Uterus (tissue), 4 donors: Measurements from ENCODE around the gene PTCH1. TPM values are rescaled to one million over a fixed set of nuclear protein-coding genes. Genes with fewer than 3 reads are reported as not detected.

Experiments
- DNase-seq, 2 donors: peaks; one replicate each; pipeline ENCODE4 v3.0.0-alpha.2; 2019 to 2020
- H3K27ac ChIP-seq, 2 donors: fragments of 200-600 bp; sonication (generic); 1 replicate in 1 of 2; 2 replicates in 1 of 2; pipeline ENCODE4 v1.5.1; 2016 to 2018
- H3K27me3 ChIP-seq, 2 donors: fragments of 200-600 bp; sonication (generic); one replicate each; pipeline ENCODE4 v1.5.1; 2018 to 2019; ENCODE audit warnings: control low read depth in 1 of 2
- H3K36me3 ChIP-seq, 2 donors: fragments of 200-600 bp; sonication (generic); one replicate each; pipeline ENCODE4 v1.5.1; 2019; ENCODE audit warnings: control low read depth in 1 of 2
- H3K4me1 ChIP-seq, 2 donors: fragments of 200-600 bp; sonication (generic); one replicate each; pipeline ENCODE4 v1.5.1; 2018 to 2019; ENCODE audit warnings: control low read depth in 1 of 2
- H3K4me3 ChIP-seq, 2 donors: fragments of 200-600 bp; sonication (generic); 1 replicate in 1 of 2; 2 replicates in 1 of 2; pipeline ENCODE4 v1.5.1; 2018 to 2019; ENCODE audit warnings: mild to moderate bottlenecking in 1 of 2
- H3K9me3 ChIP-seq, 2 donors: fragments of 200-600 bp; sonication (generic); one replicate each; pipeline ENCODE4 v1.5.1; 2019; ENCODE audit warnings: control low read depth in 1 of 2
- CTCF ChIP-seq, 4 experiments: fragments of 200-600 bp in 2 of 4; fragments of 450-650 bp in 2 of 4; sonication (generic) in 2 of 4; IDR thresholded peaks; one replicate each; pipeline ENCODE4 v1.5.1; 2016 to 2019; ENCODE audit warnings: antibody characterized with exemption in 4 of 4, mild to moderate bottlenecking in 2 of 4, moderate library complexity in 1 of 4
- POLR2A ChIP-seq, 2 donors: fragments of 450-650 bp; IDR thresholded peaks; one replicate each; pipeline ENCODE4 v1.6.1; 2016; ENCODE audit warnings: antibody characterized with exemption in 2 of 2, mild to moderate bottlenecking in 1 of 2, moderate library complexity in 1 of 2
- intact Hi-C: fragments of 100-400 bp; cut with DNase I; formaldehyde crosslinking; loops from one replicate; pipeline ENCODE4 v1.15.1; 2023; ENCODE audit warnings: low total_unique reads
- total RNA-seq, 4 donors: library from RNA; depleted of rRNA in 3 of 4; stranded (reverse); fragments of >200 nt in 3 of 4; gene quantifications; one replicate each; pipeline versions ENCODE4 v1.1.0 to v1.2.4, GENCODE V29; 2014 to 2023
- donor health status: DM: yes; HTN: yes; CAD: no.

The PTCH1 gene
- total RNA-seq, 4 donors from 2014 or later: 7.4 to 24.6 (median 10.8) TPM

- Histone ChIP-seq H3K4me1 (no peaks in the 10 kb centered on the region), H3K27me3 (no peaks in the 10 kb centered on the region), H3K27ac (peak overlapping the region; percentile 93 to 95), H3K36me3 (no peaks in the 10 kb centered on the region), H3K9me3 (no peaks in the 10 kb centered on the region), H3K4me3 (peak overlapping the region; percentile 88 to 89)
- DNase-seq: peak; percentile 86 to 89
- TF ChIP-seq CTCF (IDR thresholded peaks at IDR 0.05) (no peak), POLR2A (IDR thresholded peaks at IDR 0.05) (no peak)
- intact Hi-C loops: no loop called here
Observed at GRCh38 chr9:95508968-95509850, 7.6 kb downstream of the PTCH1 start.

DNA sequence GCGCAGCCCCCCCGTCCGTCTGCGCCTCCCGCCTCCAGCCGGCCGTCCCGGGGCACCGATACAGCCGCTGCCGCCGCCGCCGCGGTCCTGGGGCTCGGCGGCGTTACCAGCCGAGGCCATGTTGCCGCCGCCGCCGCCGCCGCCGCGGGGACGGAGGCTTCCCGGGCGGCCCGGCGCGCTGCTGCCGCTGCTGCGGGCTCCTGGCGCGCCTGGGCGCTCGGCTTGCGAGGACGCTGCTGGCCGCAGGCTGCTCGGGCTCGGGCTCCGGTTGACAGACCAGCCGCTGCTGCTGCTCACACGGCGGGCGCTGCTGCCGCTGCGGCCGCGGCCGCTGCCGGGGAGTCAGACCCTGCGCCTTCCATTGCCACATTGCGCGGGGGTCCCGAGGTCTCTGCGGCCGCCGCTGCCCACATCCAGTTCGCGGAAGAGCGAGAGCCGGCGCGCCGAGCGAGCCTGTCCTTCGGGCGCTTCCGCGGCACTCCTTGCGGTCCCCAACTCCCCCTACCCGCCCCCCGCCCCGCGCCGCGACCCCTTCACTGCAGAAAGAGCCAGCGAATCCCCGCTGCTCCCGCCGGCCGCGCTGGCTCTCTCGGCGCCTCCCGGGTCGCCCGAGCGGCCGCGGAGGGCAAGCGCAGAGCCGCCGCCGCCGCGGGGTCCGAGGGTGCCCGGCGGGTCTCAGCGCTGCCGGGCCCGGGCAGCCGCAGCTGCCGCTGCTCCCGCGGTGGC lies 8.4 kb downstream of the PTCH1 start:
- H3K9me3 ChIP-seq: no peaks in the 10 kb centered on the region
- TF ChIP-seq CTCF (IDR thresholded peaks at IDR 0.05) (no peak), POLR2A (IDR thresholded peaks at IDR 0.05) (peak in 1 of 2 donors; percentile 9)
- intact Hi-C loops: no loop called here
- H3K27ac ChIP-seq: peak overlapping the region; percentile 93 to 95
- DNase-seq: no peak
- H3K4me1 ChIP-seq: no peaks in the 10 kb centered on the region
- H3K36me3 ChIP-seq: no peaks in the 10 kb centered on the region
- H3K27me3 ChIP-seq: no peaks in the 10 kb centered on the region
- H3K4me3 ChIP-seq: peak overlapping the region; percentile 88 to 89

DNA sequence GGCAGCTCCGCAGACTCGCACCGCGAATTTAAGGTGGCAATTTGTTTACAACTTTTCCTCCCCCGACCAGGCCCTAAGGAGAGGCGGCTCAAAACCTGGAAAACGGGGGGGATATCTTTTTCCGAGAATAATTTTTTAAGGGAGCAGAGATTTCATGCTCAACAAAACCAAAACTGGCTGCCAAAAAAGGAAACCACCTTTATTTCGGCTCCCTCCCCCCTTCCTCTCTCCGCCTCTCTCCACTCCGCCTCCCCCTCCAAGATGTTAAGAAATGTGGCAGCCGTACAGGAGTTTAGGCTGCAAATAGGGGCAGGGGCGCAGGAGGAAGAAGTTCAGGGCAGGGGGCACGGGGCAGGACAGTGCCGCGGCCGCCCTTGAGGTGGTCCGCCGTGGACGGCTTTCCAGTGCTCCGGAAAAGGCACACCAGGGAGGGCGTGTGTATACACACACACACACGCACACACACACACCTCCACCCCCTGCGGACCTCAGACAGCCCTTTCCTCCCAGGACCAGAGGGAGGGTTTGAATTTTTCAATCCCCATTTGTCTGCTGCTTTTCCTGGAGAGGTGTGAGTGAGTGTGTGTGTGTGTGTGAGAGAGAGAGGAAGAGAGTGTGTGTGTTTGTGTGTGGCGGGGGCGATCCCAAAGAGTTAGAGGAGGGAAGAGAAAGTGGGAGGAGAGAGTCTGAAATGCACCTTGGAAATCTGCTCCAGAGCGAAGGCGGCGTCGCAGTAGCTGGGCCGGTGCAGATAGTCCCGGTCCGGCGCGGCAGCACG lies 9.1 kb downstream of the PTCH1 start:
- Histone ChIP-seq H3K36me3 (no peaks in the 10 kb centered on the region), H3K27me3 (no peaks in the 10 kb centered on the region), H3K4me3 (peak overlapping the region; percentile 88 to 89), H3K9me3 (no peaks in the 10 kb centered on the region), H3K4me1 (no peaks in the 10 kb centered on the region), H3K27ac (peak overlapping the region; percentile 93 to 95)
- peak; percentile 48 to 65 for DNase-seq
- intact Hi-C loops: no loop called here
- TF ChIP-seq CTCF (IDR thresholded peaks at IDR 0.05) (no peak), POLR2A (IDR thresholded peaks at IDR 0.05) (peak in 1 of 2 donors; percentile 16)

GRCh38 chr9:95506678-95507463 lies 9.9 kb downstream of the PTCH1 start:
- H3K36me3 ChIP-seq: no peaks in the 10 kb centered on the region
- intact Hi-C loops: no loop called here
- no peaks in the 10 kb centered on the region for H3K9me3 ChIP-seq
- TF ChIP-seq POLR2A (IDR thresholded peaks at IDR 0.05) (peak; percentile 24 to 33), CTCF (IDR thresholded peaks at IDR 0.05) (no peak)
- peak overlapping the region; percentile 93 to 95 for H3K27ac ChIP-seq
- H3K4me3 ChIP-seq: peak overlapping the region; percentile 88 to 89
- no peaks in the 10 kb centered on the region for H3K27me3 ChIP-seq
- DNase-seq: peak in 1 of 2 donors; percentile 51
- no peaks in the 10 kb centered on the region for H3K4me1 ChIP-seq
